ENCODE data around the gene TTYH1.

The TTYH1 gene

GRCh38 chr19:54469496-54469934 lies 54.3 kb downstream of the TTYH1 start:
- DNase-seq = no peak

GRCh38 chr19:54470276-54470887 lies 55.1 kb downstream of the TTYH1 start:
- CTCF ChIA-PET = no interaction called here
- Mint-ChIP-seq H3K27ac (no peak overlapping the region), H3K27me3 (peaks cover 70% of the 10 kb centered on the region), H3K4me1 (peaks cover 12% of the 10 kb centered on the region), H3K9me3 (no peaks in the 10 kb centered on the region), H3K36me3 (no peaks in the 10 kb centered on the region), H3K4me3 (no peak overlapping the region)
- no peak for DNase-seq

More at GRCh38 chr19:54469496-54469934, 54.3 kb downstream of the TTYH1 start:
- Mint-ChIP-seq H3K9me3 (no peaks in the 10 kb centered on the region), H3K36me3 (no peaks in the 10 kb centered on the region), H3K4me1 (peaks cover 15% of the 10 kb centered on the region), H3K4me3 (no peak overlapping the region), H3K27me3 (peaks cover 77% of the 10 kb centered on the region), H3K27ac (no peak overlapping the region)
- CTCF ChIA-PET = no interaction called here

GRCh38 chr19:54470991-54471782 lies 55.9 kb downstream of the TTYH1 start:
- Mint-ChIP-seq H3K27me3 (peaks cover 64% of the 10 kb centered on the region), H3K27ac (no peak overlapping the region), H3K36me3 (no peaks in the 10 kb centered on the region), H3K4me3 (no peak overlapping the region), H3K4me1 (peaks cover 8% of the 10 kb centered on the region), H3K9me3 (no peaks in the 10 kb centered on the region)
- CTCF ChIA-PET = no interaction called here
- no peak for DNase-seq

- Mint-ChIP-seq H3K27me3 (peaks cover 73% of the 10 kb centered on the region), H3K27ac (no peak within 1 kb of the TSS), H3K36me3 (no peaks in the 10 kb centered on the region), H3K4me1 (peaks cover 8% of the 10 kb centered on the region), H3K9me3 (no peaks in the 10 kb centered on the region), H3K4me3 (no peak within 1 kb of the TSS)
- CTCF ChIA-PET = interaction anchor here (1.9 kb wide), 1 partner anchor 202 kb away, joined by 10 read pairs; no protein-coding TSS in a partner anchor
- DNase-seq = no peak
Measured at GRCh38 chr19:54473071-54473891, 58.0 kb downstream of the TTYH1 start, which contains the start of gene CDC42EP5. Gene CDC42EP5, minus strand, starts transcription at chr19:54473296. Its CDS starts 7,749 bp downstream, at chr19:54465547.

GRCh38 chr19:54473892-54474372 lies 58.7 kb downstream of the TTYH1 start:
- Mint-ChIP-seq H3K36me3 (no peaks in the 10 kb centered on the region), H3K4me3 (no peak overlapping the region), H3K4me1 (peaks cover 8% of the 10 kb centered on the region), H3K27me3 (peaks cover 72% of the 10 kb centered on the region), H3K27ac (no peak overlapping the region), H3K9me3 (no peaks in the 10 kb centered on the region)
- no peak for DNase-seq
- CTCF ChIA-PET = interaction anchor here (1.9 kb wide), 1 partner anchor 201 kb away, joined by 10 read pairs; no protein-coding TSS in a partner anchor

- Mint-ChIP-seq H3K27ac (no peak overlapping the region), H3K4me1 (peaks cover 6% of the 10 kb centered on the region)
Measured at GRCh38 chr19:54475706-54476105, 60.4 kb downstream of the TTYH1 start.

GRCh38 chr19:54477650-54478049 lies 62.4 kb downstream of the TTYH1 start:
- Mint-ChIP-seq H3K27ac (no peak overlapping the region), H3K4me1 (peaks cover 13% of the 10 kb centered on the region), H3K9me3 (no peaks in the 10 kb centered on the region), H3K4me3 (no peak overlapping the region), H3K27me3 (peaks cover 53% of the 10 kb centered on the region), H3K36me3 (no peaks in the 10 kb centered on the region)
- CTCF ChIA-PET = interaction anchor here (1.2 to 7.1 kb wide), 5 partner anchors 9 to 197 kb away, joined by 3 to 93 read pairs (median 4); no protein-coding TSS in a partner anchor
- no peak for DNase-seq

More at GRCh38 chr19:54475706-54476105, 60.4 kb downstream of the TTYH1 start:
- Mint-ChIP-seq H3K27me3 (peaks cover 59% of the 10 kb centered on the region), H3K9me3 (no peaks in the 10 kb centered on the region), H3K36me3 (no peaks in the 10 kb centered on the region), H3K4me3 (no peak overlapping the region)
- CTCF ChIA-PET = no interaction called here
- DNase-seq = no peak

GRCh38 chr19:54478677-54479266 lies 63.5 kb downstream of the TTYH1 start:
- no peak overlapping the region for H3K4me3 Mint-ChIP-seq
- no peaks in the 10 kb centered on the region for H3K9me3 Mint-ChIP-seq
- CTCF ChIA-PET = interaction anchor here (0.7 to 7.1 kb wide), 11 partner anchors 28 to 381 kb away, joined by 3 to 93 read pairs (median 3); no protein-coding TSS in a partner anchor
- peaks cover 14% of the 10 kb centered on the region for H3K4me1 Mint-ChIP-seq
- no peak overlapping the region for H3K27ac Mint-ChIP-seq
- DNase-seq = peak; percentile 54
- H3K27me3 Mint-ChIP-seq = peaks cover 47% of the 10 kb centered on the region
- no peaks in the 10 kb centered on the region for H3K36me3 Mint-ChIP-seq

- H3K27ac Mint-ChIP-seq = no peak overlapping the region
- CTCF ChIA-PET = interaction anchor here (1.1 to 7.1 kb wide), 7 partner anchors 39 to 215 kb away, joined by 3 to 93 read pairs (median 10); no protein-coding TSS in a partner anchor
- H3K4me1 Mint-ChIP-seq = peaks cover 16% of the 10 kb centered on the region
- H3K36me3 Mint-ChIP-seq = no peaks in the 10 kb centered on the region
- peaks cover 53% of the 10 kb centered on the region for H3K27me3 Mint-ChIP-seq
- no peak overlapping the region for H3K4me3 Mint-ChIP-seq
- no peaks in the 10 kb centered on the region for H3K9me3 Mint-ChIP-seq
- no peak for DNase-seq
Measured at GRCh38 chr19:54480051-54480450, 64.8 kb downstream of the TTYH1 start.

GRCh38 chr19:54481326-54481930 lies 66.2 kb downstream of the TTYH1 start:
- DNase-seq = peak; percentile 54
- Mint-ChIP-seq H3K4me3 (no peak overlapping the region), H3K36me3 (no peaks in the 10 kb centered on the region), H3K4me1 (peaks cover 16% of the 10 kb centered on the region), H3K27ac (no peak overlapping the region), H3K27me3 (peaks cover 59% of the 10 kb centered on the region), H3K9me3 (no peaks in the 10 kb centered on the region)
- CTCF ChIA-PET = interaction anchor here (0.6 to 7.1 kb wide), 13 partner anchors 12 to 438 kb away, joined by 3 to 93 read pairs (median 3); no protein-coding TSS in a partner anchor

- no peaks in the 10 kb centered on the region for H3K9me3 Mint-ChIP-seq
- no peak overlapping the region for H3K4me3 Mint-ChIP-seq
- DNase-seq = no peak
- H3K27me3 Mint-ChIP-seq = peaks cover 44% of the 10 kb centered on the region
- H3K36me3 Mint-ChIP-seq = no peaks in the 10 kb centered on the region
- no peak overlapping the region for H3K27ac Mint-ChIP-seq
- CTCF ChIA-PET = interaction anchor here (0.8 to 7.1 kb wide), 3 partner anchors 17 to 192 kb away, joined by 4 to 93 read pairs (median 29); no protein-coding TSS in a partner anchor
- H3K4me1 Mint-ChIP-seq = peaks cover 16% of the 10 kb centered on the region
Measured at GRCh38 chr19:54482889-54483288, 67.6 kb downstream of the TTYH1 start.

- Mint-ChIP-seq H3K4me1 (peaks cover 16% of the 10 kb centered on the region), H3K9me3 (no peaks in the 10 kb centered on the region), H3K4me3 (no peak overlapping the region), H3K27me3 (peaks cover 38% of the 10 kb centered on the region), H3K36me3 (no peaks in the 10 kb centered on the region), H3K27ac (no peak overlapping the region)
- no peak for DNase-seq
- CTCF ChIA-PET = no interaction called here
Measured at GRCh38 chr19:54484451-54484850, 69.2 kb downstream of the TTYH1 start.

GRCh38 chr19:54485851-54486250 lies 70.6 kb downstream of the TTYH1 start:
- Mint-ChIP-seq H3K4me3 (no peak overlapping the region), H3K27me3 (peaks cover 47% of the 10 kb centered on the region), H3K4me1 (peaks cover 16% of the 10 kb centered on the region), H3K27ac (no peak overlapping the region), H3K9me3 (no peaks in the 10 kb centered on the region), H3K36me3 (no peaks in the 10 kb centered on the region)
- no peak for DNase-seq
- CTCF ChIA-PET = no interaction called here

Data from activated naive CD4-positive, alpha-beta T cell treated with anti-CD3 and anti-CD28 coated beads, Interleukin-2, amount 10 ng/mL, durations not matched to agents 7 days and 5 days (primary cell).